Measurements from ENCODE around the gene FHIT.

The FHIT gene

GRCh38 chr3:60440869-60441268 is 810.4 kb downstream of the FHIT start:
- DNase-seq = no peak

- DNase-seq = no peak
Observed at GRCh38 chr3:60435941-60436650, 815.2 kb downstream of the FHIT start.

- DNase-seq = no peak
Observed at GRCh38 chr3:60434950-60435349, 816.3 kb downstream of the FHIT start.

GRCh38 chr3:60434323-60434722 is 816.9 kb downstream of the FHIT start:
- DNase-seq = no peak

GRCh38 chr3:60431599-60431958 is 819.7 kb downstream of the FHIT start:
- DNase-seq = peak in 1 of 2 experiments; percentile 15

GRCh38 chr3:60430205-60430604 is 821.0 kb downstream of the FHIT start:
- DNase-seq = no peak

GRCh38 chr3:60427109-60427508 is 824.1 kb downstream of the FHIT start:
- no peak for DNase-seq

GRCh38 chr3:60424942-60425341 is 826.3 kb downstream of the FHIT start:
- DNase-seq = no peak

- DNase-seq = no peak
Observed at GRCh38 chr3:60424034-60424433, 827.2 kb downstream of the FHIT start.

- no peak for DNase-seq
Observed at GRCh38 chr3:60423556-60423955, 827.7 kb downstream of the FHIT start.

GRCh38 chr3:60421749-60422446 is 829.4 kb downstream of the FHIT start:
- peak in 1 of 2 experiments; percentile 3 for DNase-seq

GRCh38 chr3:60417576-60417975 is 833.7 kb downstream of the FHIT start:
- peak; percentile 76 to 85 for DNase-seq

- DNase-seq = no peak
Observed at GRCh38 chr3:60414011-60414410, 837.2 kb downstream of the FHIT start.

GRCh38 chr3:60413551-60413950 is 837.7 kb downstream of the FHIT start:
- DNase-seq = no peak

- no peak for DNase-seq
Observed at GRCh38 chr3:60403866-60404265, 847.4 kb downstream of the FHIT start.

GRCh38 chr3:60402931-60403330 is 848.3 kb downstream of the FHIT start:
- DNase-seq = no peak

GRCh38 chr3:60399861-60400845 is 851.1 kb downstream of the FHIT start:
- DNase-seq = no peak

- no peak for DNase-seq
Observed at GRCh38 chr3:60399292-60399691, 852.0 kb downstream of the FHIT start.

- no peak for DNase-seq
Observed at GRCh38 chr3:60395173-60395762, 856.0 kb downstream of the FHIT start.

- DNase-seq = no peak
Observed at GRCh38 chr3:60393946-60394345, 857.3 kb downstream of the FHIT start.

- DNase-seq = no peak
Observed at GRCh38 chr3:60392501-60392900, 858.8 kb downstream of the FHIT start.

GRCh38 chr3:60391292-60391691 is 860.0 kb downstream of the FHIT start:
- DNase-seq = no peak

- DNase-seq = no peak
Observed at GRCh38 chr3:60388731-60389130, 862.5 kb downstream of the FHIT start.

Data from NCI-H524 (cell line).